ENCODE results near the gene LIPK. TPM values are rescaled to one million over a fixed set of nuclear protein-coding genes. Genes with fewer than 3 reads are reported as not detected.

The LIPK gene
- total and polyA plus RNA-seq, 2 experiments from 2014 or later = not detected

- TF ChIP-seq EZH2 (IDR thresholded peaks at IDR 0.05; ENCODE audit: low read depth, unreplicated experiment) = no peak
- no peak for TF ChIP-seq EZH2phosphoT487 (IDR thresholded peaks at IDR 0.05; ENCODE audit: unreplicated experiment)
- TF ChIP-seq, protein P1, sequence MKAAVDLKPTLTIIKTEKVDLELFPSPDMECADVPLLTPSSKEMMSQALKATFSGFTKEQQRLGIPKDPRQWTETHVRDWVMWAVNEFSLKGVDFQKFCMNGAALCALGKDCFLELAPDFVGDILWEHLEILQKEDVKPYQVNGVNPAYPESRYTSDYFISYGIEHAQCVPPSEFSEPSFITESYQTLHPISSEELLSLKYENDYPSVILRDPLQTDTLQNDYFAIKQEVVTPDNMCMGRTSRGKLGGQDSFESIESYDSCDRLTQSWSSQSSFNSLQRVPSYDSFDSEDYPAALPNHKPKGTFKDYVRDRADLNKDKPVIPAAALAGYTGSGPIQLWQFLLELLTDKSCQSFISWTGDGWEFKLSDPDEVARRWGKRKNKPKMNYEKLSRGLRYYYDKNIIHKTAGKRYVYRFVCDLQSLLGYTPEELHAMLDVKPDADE (IDR thresholded peaks at IDR 0.05) = no peak
- no peak for TF ChIP-seq JUNB (IDR thresholded peaks at IDR 0.05; ENCODE audit: unreplicated experiment)
- TF ChIP-seq, protein P2, sequence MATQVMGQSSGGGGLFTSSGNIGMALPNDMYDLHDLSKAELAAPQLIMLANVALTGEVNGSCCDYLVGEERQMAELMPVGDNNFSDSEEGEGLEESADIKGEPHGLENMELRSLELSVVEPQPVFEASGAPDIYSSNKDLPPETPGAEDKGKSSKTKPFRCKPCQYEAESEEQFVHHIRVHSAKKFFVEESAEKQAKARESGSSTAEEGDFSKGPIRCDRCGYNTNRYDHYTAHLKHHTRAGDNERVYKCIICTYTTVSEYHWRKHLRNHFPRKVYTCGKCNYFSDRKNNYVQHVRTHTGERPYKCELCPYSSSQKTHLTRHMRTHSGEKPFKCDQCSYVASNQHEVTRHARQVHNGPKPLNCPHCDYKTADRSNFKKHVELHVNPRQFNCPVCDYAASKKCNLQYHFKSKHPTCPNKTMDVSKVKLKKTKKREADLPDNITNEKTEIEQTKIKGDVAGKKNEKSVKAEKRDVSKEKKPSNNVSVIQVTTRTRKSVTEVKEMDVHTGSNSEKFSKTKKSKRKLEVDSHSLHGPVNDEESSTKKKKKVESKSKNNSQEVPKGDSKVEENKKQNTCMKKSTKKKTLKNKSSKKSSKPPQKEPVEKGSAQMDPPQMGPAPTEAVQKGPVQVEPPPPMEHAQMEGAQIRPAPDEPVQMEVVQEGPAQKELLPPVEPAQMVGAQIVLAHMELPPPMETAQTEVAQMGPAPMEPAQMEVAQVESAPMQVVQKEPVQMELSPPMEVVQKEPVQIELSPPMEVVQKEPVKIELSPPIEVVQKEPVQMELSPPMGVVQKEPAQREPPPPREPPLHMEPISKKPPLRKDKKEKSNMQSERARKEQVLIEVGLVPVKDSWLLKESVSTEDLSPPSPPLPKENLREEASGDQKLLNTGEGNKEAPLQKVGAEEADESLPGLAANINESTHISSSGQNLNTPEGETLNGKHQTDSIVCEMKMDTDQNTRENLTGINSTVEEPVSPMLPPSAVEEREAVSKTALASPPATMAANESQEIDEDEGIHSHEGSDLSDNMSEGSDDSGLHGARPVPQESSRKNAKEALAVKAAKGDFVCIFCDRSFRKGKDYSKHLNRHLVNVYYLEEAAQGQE (IDR thresholded peaks at IDR 0.05; ENCODE audit: unreplicated experiment) = no peak
- TF ChIP-seq POLR2AphosphoS5 (IDR thresholded peaks at IDR 0.05; ENCODE audit: low read depth) = no peak
Observed at GRCh38 chr10:88759366-88760101, 53.5 kb downstream of the LIPK start, which contains the start of gene LIPN (continued).

GRCh38 chr10:88762906-88763305 lies 56.9 kb downstream of the LIPK start:
- H3K4me3 ChIP-seq = no peak overlapping the region
- no peak for ATAC-seq
- no peak overlapping the region for H3K4me3 Mint-ChIP-seq
- TF ChIP-seq ZNF114 (CRISPR knock-in tag; IDR thresholded peaks at IDR 0.05) = no peak
- no peak for TF ChIP-seq EZH2 (IDR thresholded peaks at IDR 0.05; ENCODE audit: low read depth, unreplicated experiment)
- TF ChIP-seq JUNB (IDR thresholded peaks at IDR 0.05; ENCODE audit: unreplicated experiment) = no peak
- TF ChIP-seq, protein P1 (IDR thresholded peaks at IDR 0.05) = no peak
- TF ChIP-seq EZH2phosphoT487 (IDR thresholded peaks at IDR 0.05; ENCODE audit: unreplicated experiment) = no peak
- TF ChIP-seq POLR2AphosphoS5 (IDR thresholded peaks at IDR 0.05; ENCODE audit: low read depth) = no peak
- TF ChIP-seq ZNF331 (CRISPR knock-in tag; IDR thresholded peaks at IDR 0.05; ENCODE audit: low read depth) = no peak
- no peak for TF ChIP-seq STAT1 (IDR thresholded peaks at IDR 0.05; ENCODE audit: unreplicated experiment)
- TF ChIP-seq ZNF462 (CRISPR knock-in tag; IDR thresholded peaks at IDR 0.05) = no peak
- TF ChIP-seq CREB1 (CRISPR knock-in tag; IDR thresholded peaks at IDR 0.05; ENCODE audit: low read depth) = no peak

More at GRCh38 chr10:88762906-88763305, 56.9 kb downstream of the LIPK start:
- no peak for DNase-seq (ENCODE audit: low spot score)
- H3K36me3 Mint-ChIP-seq (ENCODE audit: low read depth) = no peaks in the 10 kb centered on the region
- Histone ChIP-seq H3K79me2 (replicated peaks; ENCODE audit: insufficient read depth) (no peaks in the 10 kb centered on the region), H3K9me2 (ENCODE audit: insufficient read depth) (no peaks in the 10 kb centered on the region), H3F3A (replicated peaks; ENCODE audit: low read depth) (no peaks in the 10 kb centered on the region), H3K4me1 (ENCODE audit: insufficient read depth) (no peaks in the 10 kb centered on the region), H3K36me3 (ENCODE audit: insufficient read depth) (no peaks in the 10 kb centered on the region), H2AFZ (no peak overlapping the region), H3K4me2 (no peak overlapping the region), H3K27me3 (ENCODE audit: insufficient read depth) (no peaks in the 10 kb centered on the region), H4K20me1 (replicated peaks; ENCODE audit: insufficient read depth) (no peaks in the 10 kb centered on the region), H3K27ac (ENCODE audit: low read depth) (no peak overlapping the region)
- H3K27ac Mint-ChIP-seq = no peak overlapping the region
- H3K4me1 Mint-ChIP-seq = peaks cover 6% of the 10 kb centered on the region; the same call in 2 of the 3 replicates
- peaks cover 1% of the 10 kb centered on the region for H3K27me3 Mint-ChIP-seq (ENCODE audit: insufficient read depth, low read depth, poor library complexity)
- H3K9me3 Mint-ChIP-seq = no peaks in the 10 kb centered on the region
